Tibial nerve (tissue), 4 donors: ENCODE data around the gene KL.

Experiments
- EP300 ChIP-seq, 2 donors: sonication (generic); formaldehyde crosslinking; IDR thresholded peaks; one replicate each; pipeline ENCODE4 v1.6.1; 2017; ENCODE audit warnings: antibody characterized with exemption in 2 of 2, mild to moderate bottlenecking in 1 of 2
- POLR2A ChIP-seq, 2 donors: fragments of 450-650 bp; IDR thresholded peaks; one replicate each; pipeline ENCODE4 v1.6.1; 2017; ENCODE audit warnings: antibody characterized with exemption in 2 of 2, mild to moderate bottlenecking in 2 of 2, moderate library complexity in 2 of 2
- TF ChIP-seq, protein P1 (sequence below), 5 experiments: fragments of 200-600 bp in 3 of 5; fragments of 450-650 bp in 2 of 5; sonication (generic) in 3 of 5; IDR thresholded peaks; one replicate each; pipeline ENCODE4 v1.5.1; 2016 to 2019; ENCODE audit warnings: antibody characterized with exemption in 5 of 5, mild to moderate bottlenecking in 3 of 5, moderate library complexity in 2 of 5

- TF ChIP-seq, protein P1, sequence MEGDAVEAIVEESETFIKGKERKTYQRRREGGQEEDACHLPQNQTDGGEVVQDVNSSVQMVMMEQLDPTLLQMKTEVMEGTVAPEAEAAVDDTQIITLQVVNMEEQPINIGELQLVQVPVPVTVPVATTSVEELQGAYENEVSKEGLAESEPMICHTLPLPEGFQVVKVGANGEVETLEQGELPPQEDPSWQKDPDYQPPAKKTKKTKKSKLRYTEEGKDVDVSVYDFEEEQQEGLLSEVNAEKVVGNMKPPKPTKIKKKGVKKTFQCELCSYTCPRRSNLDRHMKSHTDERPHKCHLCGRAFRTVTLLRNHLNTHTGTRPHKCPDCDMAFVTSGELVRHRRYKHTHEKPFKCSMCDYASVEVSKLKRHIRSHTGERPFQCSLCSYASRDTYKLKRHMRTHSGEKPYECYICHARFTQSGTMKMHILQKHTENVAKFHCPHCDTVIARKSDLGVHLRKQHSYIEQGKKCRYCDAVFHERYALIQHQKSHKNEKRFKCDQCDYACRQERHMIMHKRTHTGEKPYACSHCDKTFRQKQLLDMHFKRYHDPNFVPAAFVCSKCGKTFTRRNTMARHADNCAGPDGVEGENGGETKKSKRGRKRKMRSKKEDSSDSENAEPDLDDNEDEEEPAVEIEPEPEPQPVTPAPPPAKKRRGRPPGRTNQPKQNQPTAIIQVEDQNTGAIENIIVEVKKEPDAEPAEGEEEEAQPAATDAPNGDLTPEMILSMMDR (IDR thresholded peaks at IDR 0.05), result no peak
- no peak for TF ChIP-seq POLR2A (IDR thresholded peaks at IDR 0.05)
- no peak for TF ChIP-seq EP300 (IDR thresholded peaks at IDR 0.05)
Measured at GRCh38 chr13:32989942-32990341, 26.3 kb upstream of the KL start.
